Activated CD4-positive, CD25-positive, alpha-beta regulatory T cell treated with anti-CD3 and anti-CD28 coated beads, Interleukin-2, amount 50 U/mL, for 24 hours (primary cell): ENCODE data around the gene ADARB2.

Experiments
- ATAC-seq, 2 donors: fragments of 150-1000 bp; cut with Tn5 transposase; one replicate each; pipeline ENCODE4 v1.10.0; 2021; ENCODE audit warnings: mild to moderate bottlenecking in 1 of 2, moderate library complexity in 1 of 2

Gene ADARB2

GRCh38 chr10:1136268-1136667 is 601.1 kb downstream of the ADARB2 start:
- no peak for ATAC-seq

- ATAC-seq, result no peak
Measured at GRCh38 chr10:1134156-1134555, 603.2 kb downstream of the ADARB2 start.

GRCh38 chr10:1133495-1134045 is 603.8 kb downstream of the ADARB2 start:
- ATAC-seq, result no peak

- ATAC-seq, result no peak
Measured at GRCh38 chr10:1132584-1132983, 604.7 kb downstream of the ADARB2 start.

- no peak for ATAC-seq
Measured at GRCh38 chr10:1130995-1131790, 606.1 kb downstream of the ADARB2 start.

- no peak for ATAC-seq
Measured at GRCh38 chr10:1130226-1130625, 607.1 kb downstream of the ADARB2 start.

- ATAC-seq, result no peak
Measured at GRCh38 chr10:1128649-1129048, 608.7 kb downstream of the ADARB2 start.

- ATAC-seq, result no peak
Measured at GRCh38 chr10:1128115-1128514, 609.2 kb downstream of the ADARB2 start.

GRCh38 chr10:1127629-1128028 is 609.7 kb downstream of the ADARB2 start:
- ATAC-seq, result no peak
